GM18867 (cell line): Measurements from ENCODE around the gene PRR5.

Source experiments
- ATAC-seq: cut with Tn5 transposase; IDR thresholded peaks from one replicate; pipeline ENCODE4 v1.9.1; 2021; ENCODE audit warnings: mild to moderate bottlenecking, moderate library complexity; ENCODE audit not compliant: unreplicated experiment

PRR5 gene

DNA sequence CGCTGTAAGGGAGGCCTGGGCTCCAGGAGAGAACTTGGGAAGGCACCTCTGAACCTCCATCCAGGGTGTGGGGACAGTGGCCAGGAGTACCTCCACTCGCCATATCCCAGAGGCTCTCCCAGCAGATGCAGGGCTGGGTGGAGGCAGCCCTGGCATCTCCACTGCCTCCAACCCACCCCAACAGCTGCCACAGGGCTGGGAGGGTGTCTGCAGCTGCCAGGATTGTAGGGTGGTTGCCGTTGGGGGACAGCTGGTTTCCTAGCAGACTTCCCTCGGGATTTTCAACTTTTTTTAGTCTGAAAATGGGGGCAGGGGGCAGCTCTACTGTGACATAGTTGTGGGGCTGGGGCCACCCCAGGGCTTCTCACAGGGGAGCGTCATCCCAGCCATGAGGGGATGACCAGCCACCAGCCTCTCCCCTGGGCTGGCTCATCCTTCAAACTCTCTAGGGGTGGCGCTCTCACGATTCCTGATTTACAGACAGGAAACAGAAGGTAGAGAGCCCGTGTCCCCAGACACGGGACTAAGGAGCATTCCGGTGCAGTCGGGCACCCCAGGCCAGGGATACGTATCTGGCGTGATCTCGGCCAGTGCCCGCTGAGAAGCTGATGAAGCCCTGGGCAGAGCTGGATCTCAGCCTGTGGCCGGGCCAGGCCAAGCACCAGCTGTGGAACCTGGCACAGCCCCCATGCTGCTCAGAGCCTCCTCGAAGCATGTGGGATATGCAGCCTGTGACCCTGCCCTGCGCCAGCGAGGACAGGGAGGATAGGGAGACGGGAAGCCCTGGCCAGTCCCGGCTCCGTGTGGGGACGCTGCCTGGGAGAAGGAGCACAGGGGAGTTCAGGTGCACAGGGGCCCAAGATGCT lies 9.9 kb downstream of the PRR5 start:
- ATAC-seq = no peak

DNA sequence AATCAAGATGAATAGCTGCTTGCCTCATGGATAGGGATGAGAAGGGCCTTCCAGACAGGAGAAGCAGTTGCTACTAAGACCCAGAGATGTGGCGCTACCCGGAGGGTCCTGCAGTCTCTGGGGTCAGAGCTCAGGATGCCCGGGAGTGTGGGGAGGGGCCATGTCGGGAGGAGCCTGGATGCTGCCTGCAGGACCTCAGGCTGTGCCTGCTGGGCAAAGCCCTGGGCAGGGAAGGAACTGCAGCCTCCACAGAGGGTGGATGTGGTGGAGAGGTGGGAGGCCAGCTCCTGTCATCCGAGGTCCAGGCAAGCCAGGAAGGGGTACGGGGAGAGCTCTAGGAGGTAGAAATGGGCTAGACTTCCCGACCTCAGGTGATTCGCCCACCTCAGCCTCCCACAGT lies 11.0 kb downstream of the PRR5 start:
- no peak for ATAC-seq

GRCh38 chr22:44714703-44715350 lies 12.8 kb downstream of the PRR5 start:
- ATAC-seq = no peak

DNA sequence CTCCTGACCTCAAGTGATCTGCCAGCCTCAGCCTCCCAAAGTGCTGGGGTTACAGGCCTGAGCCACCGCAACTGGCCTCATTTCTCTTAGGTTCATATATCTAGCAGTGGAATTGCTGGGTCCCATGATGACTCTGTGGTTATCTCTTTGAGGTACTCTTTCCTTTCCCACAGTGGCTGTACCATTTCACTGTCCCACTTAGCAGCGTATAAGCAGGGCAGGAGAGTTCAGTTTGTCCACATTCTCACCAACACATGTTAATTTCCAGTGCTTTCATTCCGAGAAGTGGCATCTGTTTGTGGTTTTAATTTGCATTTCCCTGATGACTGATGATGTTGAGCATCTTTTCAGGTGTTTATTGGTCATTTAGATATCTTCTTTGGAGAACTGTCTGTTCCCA lies 16.4 kb downstream of the PRR5 start:
- ATAC-seq = no peak

GRCh38 chr22:44719586-44720368 lies 17.8 kb downstream of the PRR5 start:
- ATAC-seq = no peak

- no peak for ATAC-seq
These were observed 19.2 kb downstream of the PRR5 start for GRCh38 chr22:44721213-44721612.

GRCh38 chr22:44722611-44723010 lies 20.6 kb downstream of the PRR5 start:
- no peak for ATAC-seq

DNA sequence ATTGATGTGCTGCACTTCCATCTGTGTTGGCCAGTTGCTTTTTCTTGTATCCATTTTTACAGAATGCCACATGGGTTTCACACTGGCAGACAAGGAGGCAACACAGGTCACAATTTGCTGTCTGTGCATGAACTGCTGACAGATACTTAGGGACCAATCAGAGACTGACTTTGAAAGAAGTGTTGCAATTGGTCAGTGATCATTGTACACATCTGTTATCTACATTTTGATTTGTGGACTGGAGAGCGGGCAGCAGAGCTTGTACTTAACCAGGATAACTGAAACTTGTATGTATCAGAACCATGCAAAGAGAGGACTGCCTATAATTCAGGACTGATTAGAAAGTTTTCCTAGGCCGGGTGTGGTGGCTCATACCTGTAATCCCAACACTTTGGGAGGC lies 21.8 kb downstream of the PRR5 start:
- no peak for ATAC-seq

DNA sequence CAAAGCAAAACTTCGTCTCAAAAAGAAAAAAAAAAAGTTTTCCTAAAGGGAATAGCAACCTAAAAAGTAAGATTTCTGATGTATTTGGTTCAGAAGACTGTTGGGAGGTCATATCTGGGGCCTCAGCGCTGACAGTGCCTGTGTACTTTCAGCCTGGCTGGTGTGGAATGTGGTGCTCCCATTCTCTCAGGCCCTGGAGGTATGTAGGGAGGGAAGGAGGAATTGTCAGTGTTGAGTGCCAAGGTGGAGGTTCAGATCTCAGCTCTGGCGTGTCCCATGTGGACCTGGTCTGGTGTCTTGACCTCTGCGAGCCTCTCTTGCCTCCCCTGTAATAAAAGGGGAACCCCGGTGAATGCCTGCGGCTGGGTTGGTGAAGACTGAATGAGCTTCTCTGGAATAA lies 22.4 kb downstream of the PRR5 start:
- ATAC-seq = no peak

DNA sequence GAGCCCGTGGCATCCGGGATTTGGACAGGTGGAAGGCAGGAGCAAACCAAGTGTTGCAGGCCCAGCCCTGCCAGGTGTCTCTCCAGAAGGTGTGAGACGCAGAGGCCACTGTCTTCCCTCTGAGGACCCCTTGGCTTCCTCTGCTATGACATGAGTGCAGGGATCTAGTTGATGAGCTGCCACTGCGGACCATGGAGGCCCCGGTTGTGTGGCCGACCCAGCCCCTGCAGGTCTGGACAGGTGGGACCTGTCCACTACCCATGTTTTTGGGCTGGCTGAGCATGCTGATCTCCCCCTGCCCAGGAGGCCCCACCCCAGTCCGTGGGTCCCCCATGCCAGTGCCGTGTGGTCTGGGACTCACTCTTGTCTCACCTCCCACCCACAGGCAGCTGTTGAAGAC lies 22.9 kb downstream of the PRR5 start:
- ATAC-seq = no peak

- ATAC-seq = no peak
These were observed 24.4 kb downstream of the PRR5 start for GRCh38 chr22:44726439-44726838.

DNA sequence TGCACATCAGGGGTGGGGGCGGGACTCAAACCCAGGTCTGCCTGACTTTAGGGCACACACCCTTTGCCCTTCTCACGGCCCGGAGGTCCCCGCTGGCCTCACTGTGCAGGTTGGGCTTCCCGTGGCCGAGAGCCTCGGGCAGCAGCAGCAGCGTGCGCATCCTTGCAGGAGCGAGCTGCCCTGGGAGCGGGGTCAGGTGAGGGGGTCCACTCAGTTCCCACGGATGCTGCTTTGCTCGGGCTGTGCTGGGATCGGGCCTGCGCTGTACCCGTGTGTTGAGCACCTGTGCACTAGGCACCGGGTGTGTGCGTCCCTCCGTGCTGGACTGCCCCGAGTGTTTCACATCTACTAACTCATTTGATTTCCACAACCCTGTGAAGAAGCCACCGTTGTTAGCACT lies 25.1 kb downstream of the PRR5 start:
- no peak for ATAC-seq

DNA sequence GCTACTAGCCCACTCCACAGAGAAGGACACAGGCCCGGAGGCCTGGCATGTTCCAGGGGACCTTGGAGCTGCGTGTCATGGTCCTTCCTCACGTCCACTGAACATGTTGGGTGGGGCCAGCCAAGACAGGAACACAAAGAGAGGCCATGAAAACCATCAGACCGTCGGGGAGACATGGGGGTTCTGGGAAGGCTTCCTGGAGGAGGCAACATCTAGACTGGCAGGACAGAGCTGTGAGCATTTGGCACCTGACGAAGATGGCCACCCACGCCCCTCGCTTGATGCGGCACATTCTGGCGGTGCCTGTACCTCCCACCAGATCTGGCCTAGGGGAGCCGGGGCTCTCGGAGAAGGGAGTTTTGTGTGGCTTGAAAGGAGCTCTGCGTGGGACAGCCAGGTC lies 25.7 kb downstream of the PRR5 start:
- no peak for ATAC-seq

GRCh38 chr22:44728761-44729324 lies 26.8 kb downstream of the PRR5 start:
- no peak for ATAC-seq

DNA sequence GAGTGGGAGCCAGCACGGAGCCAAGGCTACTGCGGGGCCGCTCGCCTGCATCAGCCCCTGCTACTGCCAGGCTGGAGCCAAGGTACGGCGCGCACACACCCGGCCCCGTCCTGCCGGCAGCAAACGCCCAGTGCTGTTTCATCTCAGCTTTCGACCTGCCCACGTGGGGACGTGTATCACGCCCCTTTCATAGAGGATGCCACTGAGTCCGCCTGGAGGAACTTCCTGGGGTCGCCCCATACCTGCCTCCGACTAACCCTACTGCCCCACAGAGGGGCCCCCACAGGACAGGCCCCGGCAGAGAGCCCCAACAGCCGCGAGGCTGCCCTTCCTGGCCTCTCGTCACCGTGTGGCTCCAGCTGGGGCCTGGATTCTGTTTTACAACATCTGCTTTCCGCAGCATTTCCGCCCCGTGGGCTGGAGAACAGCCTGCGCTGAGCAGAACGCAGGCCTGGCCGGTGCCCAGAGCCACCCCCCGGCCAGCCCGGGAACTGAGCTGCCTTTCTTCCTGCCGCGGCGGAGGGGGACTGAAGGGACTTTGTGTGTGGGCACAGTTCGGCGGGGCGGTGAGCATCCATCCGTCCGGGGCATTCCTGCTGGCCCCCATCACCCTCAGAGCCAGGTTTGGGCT lies 27.5 kb downstream of the PRR5 start:
- ATAC-seq = no peak

DNA sequence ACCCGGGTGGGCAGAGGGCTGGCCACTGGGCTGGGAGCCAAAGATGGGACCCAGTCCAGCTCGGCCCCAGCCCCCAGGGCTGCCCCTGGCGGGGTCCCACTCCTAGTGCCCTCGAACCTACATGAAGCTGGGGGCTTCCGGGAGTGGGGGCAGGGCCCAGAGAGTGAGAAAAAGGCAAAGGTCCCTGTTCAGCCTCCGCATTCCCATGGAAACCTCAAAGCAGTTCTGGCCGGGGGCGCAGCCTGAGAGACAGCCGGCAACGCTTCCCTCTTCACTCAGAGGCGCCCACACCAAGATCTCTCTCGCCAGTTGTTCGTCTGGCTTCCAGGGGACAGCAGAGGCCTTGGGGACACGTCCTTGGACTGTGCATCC lies 28.0 kb downstream of the PRR5 start:
- ATAC-seq = no peak

DNA sequence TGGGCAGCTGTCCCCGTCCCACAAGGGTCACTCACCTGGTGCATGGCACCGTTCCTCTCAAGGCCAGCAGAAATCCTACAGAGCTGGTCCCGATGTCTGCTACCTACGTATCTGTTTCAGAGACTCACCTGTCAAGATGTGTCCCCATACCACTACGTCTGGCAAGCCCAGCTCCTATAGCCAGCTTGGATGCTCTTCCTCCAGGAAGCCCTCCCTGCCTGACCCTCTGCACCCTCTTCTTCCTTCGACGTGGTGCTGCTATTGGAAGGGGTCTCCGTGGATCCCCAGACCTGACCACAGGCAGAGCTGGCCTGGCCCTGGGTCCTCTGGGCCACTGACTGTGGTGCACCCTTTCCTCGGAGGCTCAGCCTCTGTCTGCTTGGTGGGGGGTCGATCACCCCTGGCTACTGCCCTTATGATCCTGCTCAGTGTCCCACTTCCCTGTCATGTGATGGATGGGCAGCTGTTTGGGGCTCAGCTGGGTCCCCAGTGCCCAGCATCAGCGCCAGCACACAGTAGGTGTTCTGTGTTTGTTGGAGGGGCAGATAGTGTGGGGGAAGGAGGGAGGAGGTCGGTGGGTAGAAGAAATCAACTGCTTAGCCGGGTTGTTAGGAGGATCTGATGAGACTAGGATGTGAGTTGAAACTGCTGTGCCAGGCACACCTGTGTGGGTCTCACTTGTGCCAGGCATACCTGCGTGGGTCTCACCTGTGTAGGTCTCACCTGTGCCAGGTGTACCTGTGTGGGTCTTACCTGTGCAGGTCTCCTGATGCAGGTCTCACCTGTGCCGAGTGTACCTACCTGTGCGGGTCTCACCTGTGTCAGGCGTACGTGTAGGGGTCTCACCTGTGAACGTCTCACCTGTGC lies 28.7 kb downstream of the PRR5 start:
- ATAC-seq = no peak

GRCh38 chr22:44731357-44731970 lies 29.5 kb downstream of the PRR5 start:
- no peak for ATAC-seq

DNA sequence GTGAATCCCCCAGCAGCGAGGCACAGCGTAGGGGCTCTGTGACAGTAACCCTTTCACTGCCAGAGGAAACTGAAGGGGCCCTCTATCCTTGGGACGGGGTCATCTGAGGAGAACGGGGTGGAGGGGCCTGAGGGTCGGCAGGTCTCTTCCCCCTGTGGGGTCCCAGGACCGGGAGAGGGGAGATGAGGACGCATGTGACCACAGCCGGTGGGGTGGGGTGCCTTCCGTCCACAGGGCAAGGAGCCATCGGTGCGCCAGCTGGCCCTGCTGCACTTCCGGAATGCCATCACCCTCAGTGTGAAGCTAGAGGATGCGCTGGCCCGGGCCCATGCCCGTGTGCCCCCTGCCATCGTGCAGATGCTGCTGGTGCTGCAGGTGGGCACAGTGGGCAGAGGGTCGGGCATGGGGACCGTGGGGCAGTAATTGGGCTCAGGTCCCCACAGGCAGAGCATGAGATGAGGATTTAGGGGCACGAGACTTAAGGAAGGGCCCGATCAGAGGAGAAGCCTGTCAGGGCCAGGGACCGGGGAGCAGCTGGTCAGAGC lies 30.1 kb downstream of the PRR5 start:
- no peak for ATAC-seq
